Medulla oblongata (tissue), 1 donor: ENCODE measurements around the gene FAM114A1.
"Not testable (repeated sequence)": the region's sequence is repeated elsewhere in the genome, so short reads cannot be mapped to it uniquely, and the experiment has no call there.

Experiments
- DNase-seq: peaks from one replicate; pipeline ENCODE4 v3.0.0-alpha.2; 2015; ENCODE audit errors: extremely low spot score

The FAM114A1 gene

DNA sequence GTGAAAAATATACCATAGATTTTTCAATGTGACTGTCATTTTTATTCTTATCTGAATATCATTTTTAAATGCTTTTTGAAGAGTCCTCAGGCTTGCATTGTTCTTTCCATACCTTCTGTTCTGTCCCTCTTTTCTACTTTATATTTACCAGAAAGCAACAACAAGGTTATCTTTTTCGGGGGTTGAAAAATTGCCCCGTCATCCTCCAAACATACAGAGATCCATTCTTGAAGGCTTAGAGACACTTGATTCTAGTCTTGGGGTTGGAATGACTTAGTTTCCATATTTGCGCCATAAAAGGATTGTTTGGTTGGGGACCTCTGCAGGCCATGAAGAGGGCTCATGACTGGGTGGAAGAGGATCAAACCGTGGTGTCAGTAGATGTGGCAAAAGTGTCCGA is 63.5 kb downstream of the FAM114A1 start:
- DNase-seq, result no peak

DNA sequence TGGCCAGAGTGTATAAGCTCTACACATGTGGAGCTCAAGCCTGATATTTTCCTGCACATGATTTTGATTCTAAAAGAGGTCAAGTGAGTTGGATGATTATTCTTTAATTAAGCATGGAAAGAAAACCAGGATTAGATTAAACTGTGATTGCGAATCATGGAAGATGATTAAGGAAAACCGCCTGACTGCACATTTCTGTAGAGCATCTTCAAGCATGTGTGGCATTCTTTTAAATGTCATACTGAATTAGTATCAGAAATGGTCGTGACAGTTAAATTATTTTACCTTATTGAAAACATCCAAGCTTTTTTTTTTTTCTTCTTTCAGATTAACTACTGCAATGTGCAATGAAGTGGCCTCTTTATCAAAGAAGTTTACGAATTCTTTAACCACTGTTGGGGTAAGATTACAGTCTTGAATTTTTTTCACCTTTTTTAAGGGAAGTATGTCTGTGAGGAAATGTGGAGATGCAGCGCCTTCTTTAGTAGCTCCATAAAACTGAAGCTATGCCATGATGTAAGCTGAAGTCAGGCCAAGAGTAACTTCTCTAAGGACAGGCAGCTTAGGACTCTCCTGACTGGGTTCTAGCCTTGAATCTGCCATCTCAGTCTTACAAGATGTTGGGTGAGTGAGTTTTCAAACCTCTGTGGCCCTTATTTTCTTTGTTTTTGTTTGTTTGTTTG is 67.9 kb downstream of the FAM114A1 start:
- no peak for DNase-seq

GRCh38 chr4:38939165-38939564 is 71.6 kb downstream of the FAM114A1 start:
- DNase-seq, result no peak

- no peak for DNase-seq
These were observed 72.9 kb downstream of the FAM114A1 start for GRCh38 chr4:38940476-38940875.

- not testable (repeated sequence) for DNase-seq
These were observed 74.3 kb downstream of the FAM114A1 start for GRCh38 chr4:38941906-38942305.

GRCh38 chr4:38943343-38943742 is 75.7 kb downstream of the FAM114A1 start:
- DNase-seq, result no peak

DNA sequence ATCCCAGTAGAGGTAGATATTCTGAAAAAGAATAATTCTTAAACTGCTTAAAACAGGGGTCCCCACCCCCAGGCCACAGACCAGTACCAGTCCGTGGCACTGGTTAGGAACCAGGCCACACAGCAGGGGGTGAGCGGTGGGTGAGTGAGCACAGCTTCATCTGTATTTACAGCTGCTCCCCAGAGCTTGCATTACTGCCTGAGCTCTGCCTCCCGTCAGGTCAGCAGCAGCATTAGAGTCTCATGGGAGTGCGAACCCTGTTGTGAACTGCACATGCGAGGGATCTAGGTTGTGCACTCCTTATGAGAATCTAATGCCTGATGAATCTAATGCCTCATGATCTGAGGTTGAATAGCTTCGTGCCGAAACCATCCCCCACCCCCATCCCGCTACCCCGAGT is 76.8 kb downstream of the FAM114A1 start:
- no peak for DNase-seq

- DNase-seq, result no peak
These were observed 79.3 kb downstream of the FAM114A1 start for GRCh38 chr4:38946919-38947318.

- peak; percentile 68 for DNase-seq
These were observed 80.9 kb downstream of the FAM114A1 start for GRCh38 chr4:38948551-38948950.

- no peak for DNase-seq
These were observed 81.9 kb downstream of the FAM114A1 start for GRCh38 chr4:38949411-38950051.

DNA sequence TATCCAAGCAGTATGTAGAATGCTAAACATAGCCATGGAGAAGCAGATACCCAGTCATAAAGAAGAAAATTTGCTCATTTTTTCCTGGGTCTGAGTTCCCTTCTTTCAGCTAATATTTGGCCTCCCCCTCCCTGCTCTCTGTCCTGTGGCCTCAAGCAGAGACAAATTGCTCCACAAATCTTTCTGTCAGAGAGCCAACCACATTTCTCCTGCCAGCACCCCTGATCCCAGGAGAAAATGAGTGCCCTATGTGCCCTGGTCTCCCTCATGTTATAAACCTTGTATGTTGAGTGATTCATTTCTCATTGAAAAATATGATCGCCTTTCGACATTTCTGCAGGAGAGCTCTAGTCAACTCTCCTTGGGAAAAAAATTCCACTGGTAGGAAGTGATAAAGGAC is 82.6 kb downstream of the FAM114A1 start:
- DNase-seq, result no peak

DNA sequence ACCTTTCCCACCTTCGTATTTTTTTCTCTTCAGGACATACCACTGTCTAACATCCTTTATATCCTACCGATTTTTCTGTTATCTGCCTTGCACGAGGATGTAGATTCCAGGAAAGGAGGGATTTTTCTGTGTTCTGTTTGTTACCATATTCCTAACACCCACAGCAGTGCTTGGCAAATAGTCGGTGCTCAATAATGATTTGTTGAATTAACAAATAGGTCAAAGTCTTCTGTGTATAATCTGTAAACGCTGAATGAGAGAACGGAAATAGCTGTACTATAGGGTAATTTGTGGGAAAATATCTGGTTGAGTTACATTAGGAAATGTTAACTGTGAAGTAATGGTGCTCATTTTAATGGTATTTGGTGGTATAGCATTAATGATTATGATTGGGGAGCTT is 83.1 kb downstream of the FAM114A1 start:
- DNase-seq, result no peak

- DNase-seq, result no peak
These were observed 84.0 kb downstream of the FAM114A1 start for GRCh38 chr4:38951598-38951997.

GRCh38 chr4:38952017-38952416 is 84.4 kb downstream of the FAM114A1 start:
- DNase-seq, result no peak

DNA sequence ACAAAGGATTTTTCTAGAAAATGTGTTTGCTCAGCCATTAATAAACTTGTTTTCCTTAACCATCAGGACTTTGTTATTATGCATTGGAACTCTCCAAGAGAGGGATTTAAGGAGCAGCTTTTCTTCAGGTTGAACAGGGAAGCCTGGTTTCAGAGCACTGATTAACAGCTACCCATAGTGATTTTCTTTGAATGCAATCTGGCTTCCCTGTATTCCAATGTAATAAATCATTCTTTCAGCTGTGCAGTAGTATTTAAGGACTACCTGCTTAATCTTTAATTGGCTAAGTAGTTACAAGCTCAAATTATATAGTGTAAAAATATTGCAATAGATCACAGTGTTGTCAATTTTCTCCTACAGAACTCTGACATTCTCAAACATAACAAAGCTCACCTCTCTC is 87.1 kb downstream of the FAM114A1 start:
- DNase-seq, result no peak

DNA sequence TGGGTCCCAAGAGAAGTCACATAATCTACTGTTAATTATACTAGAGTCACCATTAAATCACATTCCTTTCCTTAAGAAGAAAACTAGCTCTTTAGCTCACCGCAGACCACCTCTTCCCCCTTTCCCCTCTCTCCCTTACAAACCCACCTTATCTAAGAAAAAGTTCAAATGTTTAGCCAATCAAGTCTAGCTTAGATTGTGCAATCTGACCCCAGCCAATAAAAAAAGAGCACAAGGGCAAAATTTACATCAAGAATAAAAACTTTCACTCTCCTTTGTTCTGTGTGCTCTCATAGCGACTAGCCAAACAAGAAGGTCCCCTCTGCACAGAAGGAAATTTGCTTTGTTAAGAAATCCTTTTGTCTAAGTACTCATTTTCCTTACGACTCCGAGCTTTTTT is 88.4 kb downstream of the FAM114A1 start:
- no peak for DNase-seq

DNA sequence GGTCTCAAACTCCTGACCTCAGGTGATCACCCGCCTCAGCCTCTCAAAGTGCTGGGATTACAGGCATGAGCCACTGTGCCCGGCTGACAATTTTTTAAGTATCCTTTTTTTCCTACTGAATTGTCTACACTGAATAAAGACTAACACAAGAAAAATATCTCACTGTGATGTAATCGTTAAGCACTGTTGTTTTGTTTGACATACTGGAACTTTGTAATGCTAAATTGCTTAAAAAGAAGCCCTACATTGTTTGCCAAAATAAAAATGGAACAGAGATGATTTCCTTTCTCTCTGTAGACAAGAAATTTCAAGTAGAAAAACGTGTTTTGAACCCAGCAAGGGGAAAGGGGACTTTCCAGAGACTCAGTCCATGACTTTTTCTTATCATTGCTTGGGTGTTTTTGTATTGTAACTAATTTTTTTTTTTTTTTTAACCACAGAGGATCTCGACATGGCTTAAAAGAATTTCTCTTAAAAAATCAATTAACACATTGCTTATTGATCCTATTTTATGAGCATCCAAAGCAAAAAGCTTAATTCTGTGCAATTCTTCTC is 89.7 kb downstream of the FAM114A1 start:
- DNase-seq, result no peak

GRCh38 chr4:38957893-38958292 is 90.3 kb downstream of the FAM114A1 start:
- DNase-seq, result no peak

DNA sequence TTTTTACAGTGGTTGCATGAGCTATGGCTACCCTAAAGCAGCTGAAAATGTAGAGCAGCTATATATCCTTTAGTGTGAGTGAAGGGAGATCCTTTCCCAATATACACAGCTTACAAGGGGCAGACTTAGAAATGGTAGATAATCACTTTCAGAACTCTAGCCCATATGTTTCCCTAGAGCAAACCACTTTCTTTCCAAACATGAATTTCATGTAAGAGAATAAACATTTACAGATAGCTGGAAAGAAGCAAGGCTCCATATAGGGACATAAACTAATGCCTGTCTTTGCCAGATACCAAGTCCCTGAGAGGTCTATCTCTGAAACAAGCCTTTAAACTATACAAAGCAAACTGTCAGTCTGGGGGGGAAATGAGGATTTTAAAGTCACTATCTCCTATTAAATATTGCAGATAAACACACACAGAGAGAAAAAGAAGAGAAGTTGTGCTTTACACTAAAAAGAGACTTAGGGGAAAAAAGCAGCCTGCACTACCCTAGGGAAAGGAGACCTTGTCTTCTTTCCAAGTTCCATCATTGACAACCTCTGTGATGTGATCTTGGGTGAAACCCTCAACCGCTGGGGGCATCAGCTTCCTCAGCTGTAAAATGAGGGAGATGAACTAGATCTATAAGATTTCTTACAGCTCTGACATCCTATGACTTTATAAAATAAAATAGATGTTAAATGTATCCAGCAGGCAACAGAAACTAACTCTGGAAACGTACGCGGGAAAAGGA is 91.0 kb downstream of the FAM114A1 start:
- DNase-seq, result no peak

- DNase-seq, result not testable (repeated sequence)
These were observed 91.6 kb downstream of the FAM114A1 start for GRCh38 chr4:38959248-38959647.

DNA sequence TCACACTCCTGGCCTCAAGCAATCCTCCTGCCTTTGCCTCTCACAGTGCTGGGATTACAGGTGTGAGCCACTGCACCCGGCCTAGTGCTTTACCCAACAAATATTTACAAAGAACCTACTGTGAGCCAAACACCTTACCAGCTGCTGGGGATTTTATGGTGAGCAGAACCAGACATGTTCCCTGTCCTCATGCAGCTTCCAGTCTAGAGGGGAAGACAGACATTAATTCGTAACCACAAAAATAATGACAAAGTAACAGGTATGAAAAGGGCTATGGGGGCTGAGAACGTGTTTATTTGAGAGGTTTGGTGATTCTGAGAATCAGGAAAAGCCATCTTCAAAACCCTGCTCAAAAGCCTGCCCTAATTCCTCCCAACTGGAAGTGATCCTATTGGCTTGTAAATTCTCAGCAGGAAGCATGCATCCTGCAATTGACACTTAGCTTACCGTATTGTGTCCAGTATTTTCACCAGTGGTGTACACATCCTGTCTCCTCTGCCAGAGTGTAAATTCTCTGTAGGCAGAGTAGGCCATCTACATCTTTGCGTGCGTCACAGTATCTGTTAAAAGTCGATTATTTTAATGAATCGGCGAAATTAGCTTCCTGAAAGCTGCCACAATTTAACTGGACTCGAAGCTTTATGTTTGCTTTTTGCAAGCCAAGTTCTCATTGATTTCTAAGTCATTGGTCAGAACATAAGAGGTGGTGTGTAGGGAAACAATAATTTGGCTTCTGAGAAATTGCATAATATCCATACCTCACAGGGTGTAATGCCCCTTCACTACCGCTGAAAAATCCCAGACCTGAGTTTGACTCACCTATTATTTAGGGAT is 97.6 kb downstream of the FAM114A1 start:
- no peak for DNase-seq

- DNase-seq, result no peak
These were observed 98.3 kb downstream of the FAM114A1 start for GRCh38 chr4:38965866-38966265.
